NK-92 treated with Interleukin-12 subunit alpha and Interleukin-12 subunit beta, amount 100 ng/mL, for 24 hours (cell line): ENCODE data around the gene NUBPL.
"Not testable (repeated sequence)": the region's sequence is repeated elsewhere in the genome, so short reads cannot be mapped to it uniquely, and the experiment has no call there.

Source experiments
- DNase-seq: peaks from one replicate; lab custom pipeline; 2025; lab: John Stamatoyannopoulos, UW

The NUBPL gene

GRCh38 chr14:31746326-31746725 lies 185.1 kb downstream of the NUBPL start:
- no peak for DNase-seq

GRCh38 chr14:31749275-31749674 lies 188.1 kb downstream of the NUBPL start:
- no peak for DNase-seq

DNA sequence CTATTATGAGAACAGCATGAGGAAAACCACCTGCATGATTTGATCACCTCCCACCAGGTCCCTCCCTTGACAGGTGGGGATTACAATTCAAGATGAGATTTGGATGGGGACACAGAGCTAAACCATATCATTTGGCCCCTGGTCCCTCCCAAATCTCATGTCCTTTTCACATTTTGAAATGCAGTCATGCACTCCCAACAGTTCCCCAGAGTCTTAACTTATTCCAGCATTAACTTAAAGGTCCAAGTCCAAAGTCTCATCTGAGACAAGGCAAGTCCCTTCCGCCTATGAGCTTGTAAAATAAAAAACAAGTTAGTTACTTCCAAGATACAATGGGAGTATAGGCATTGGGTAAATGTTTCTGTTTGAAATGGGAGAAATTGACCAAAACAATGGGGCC lies 189.8 kb downstream of the NUBPL start:
- DNase-seq = not testable (repeated sequence)

DNA sequence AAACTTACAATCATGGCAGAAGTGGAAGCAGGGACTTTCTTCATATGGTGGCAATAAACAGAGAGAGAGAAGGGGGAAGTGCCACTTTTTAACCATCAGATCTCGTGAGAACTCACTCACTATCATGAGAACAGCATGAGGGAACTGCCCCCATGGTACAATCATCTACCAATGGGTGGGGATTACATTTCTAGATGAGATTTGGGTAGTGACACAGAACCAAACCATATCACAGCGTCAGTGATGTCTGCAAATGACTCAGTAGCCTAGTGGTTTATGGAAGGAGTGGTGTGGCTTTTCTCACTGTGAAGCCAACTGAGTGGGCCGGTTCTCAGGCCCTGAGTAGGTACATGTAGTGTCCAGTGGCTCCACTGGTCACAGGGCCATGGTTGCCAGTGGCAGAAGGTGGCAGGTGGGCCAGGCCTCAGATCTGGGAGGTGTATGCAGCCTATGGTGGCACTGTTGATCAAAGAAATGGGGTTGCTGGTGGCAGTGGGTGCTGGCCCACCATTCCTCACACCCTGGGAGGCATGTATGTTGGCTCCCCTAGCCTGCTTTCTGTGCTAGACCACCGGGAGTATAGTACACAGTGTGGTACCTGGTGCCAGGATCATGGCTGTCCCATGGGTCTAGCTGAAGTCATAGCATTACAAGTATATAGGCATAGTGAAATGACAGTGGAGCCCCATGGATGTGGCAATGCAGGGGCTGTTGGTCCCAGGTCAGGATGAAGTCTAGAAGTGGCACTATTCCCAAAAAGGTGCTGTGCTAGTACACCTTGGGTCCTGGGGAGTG lies 191.9 kb downstream of the NUBPL start:
- no peak for DNase-seq

DNA sequence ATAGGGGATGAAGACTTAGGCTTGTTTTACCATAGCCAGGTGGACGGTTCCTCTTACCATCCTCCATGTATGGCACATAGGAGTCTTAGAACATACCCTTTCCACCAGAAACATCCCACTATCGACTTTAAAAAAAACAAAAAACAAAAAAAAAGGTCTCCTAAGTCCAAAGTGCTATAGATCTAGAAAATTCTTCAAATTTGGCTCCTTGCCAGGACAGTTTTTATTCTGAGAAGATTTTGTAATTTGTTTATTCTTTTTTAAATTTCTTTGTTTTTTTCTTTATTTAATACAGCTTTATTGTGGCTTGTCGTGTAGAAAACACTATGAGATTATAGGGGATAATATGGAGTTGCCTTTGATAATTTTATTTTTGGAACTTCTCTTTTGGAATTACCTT lies 197.7 kb downstream of the NUBPL start:
- DNase-seq = no peak

DNA sequence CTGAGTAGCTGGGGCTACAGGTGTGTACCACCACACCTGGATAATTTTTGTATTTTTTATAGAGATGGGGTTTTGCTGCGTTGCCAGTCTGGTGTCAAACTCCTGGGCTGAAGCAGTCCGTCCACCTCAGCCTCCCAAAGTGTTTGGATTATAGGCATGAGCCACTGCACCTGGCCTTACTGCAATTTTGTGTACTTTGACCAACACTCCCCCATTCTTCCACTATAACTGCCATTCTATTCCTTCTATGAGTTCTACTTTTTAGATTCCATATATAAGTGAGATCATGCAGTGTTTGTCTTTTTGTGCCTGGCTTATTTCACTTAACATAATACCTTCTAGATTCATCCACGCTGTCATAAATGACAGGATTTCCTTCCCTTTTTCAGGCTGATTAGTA lies 199.1 kb downstream of the NUBPL start:
- no peak for DNase-seq

DNA sequence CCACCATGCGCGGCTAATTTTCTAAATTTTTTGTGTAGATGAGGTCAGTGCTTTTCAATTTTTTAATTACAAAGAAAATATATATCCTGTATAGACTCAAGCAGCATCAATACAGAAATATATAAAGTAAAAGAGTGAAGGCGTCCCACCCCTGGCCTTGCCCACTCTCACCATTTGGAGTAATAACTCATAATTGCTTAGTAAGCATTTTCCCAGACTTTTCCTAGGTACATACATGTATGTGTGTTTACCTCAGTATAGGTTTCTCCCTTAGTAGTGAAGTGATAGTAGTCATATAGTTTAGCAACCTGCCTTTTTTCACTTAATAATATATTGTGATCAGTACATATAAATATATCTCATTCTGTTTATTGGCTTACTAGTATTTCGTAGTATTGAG lies 200.1 kb downstream of the NUBPL start:
- no peak for DNase-seq

- DNase-seq = no peak
Measured at GRCh38 chr14:31763041-31763440, 201.8 kb downstream of the NUBPL start.

DNA sequence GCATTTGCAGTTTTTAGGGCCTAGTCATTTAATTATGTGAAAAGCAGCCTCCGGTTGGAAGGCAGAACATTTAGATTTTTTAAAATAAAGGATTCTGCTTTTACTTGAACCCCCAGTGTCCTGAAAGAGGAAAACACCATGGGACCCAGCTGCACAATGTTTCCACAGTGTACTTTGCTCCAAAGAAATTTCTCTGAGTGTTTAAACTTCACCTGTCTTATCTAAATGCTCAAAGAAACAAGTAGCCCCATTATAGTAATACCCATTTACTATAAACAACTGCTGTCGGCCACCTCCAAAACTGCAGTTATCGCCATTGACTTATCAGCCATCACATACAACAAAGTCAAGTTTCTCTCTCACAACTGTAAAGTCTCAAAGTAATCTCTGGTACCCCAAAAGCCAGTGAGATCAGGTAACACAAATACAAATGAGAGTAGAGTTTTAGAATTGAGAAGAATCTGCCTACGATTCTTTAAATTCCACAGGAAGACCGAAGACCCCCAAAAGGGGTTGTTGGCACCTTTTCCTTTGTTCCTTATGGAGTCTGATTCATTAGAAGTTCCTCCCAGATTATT lies 205.2 kb downstream of the NUBPL start:
- no peak for DNase-seq

- no peak for DNase-seq
Measured at GRCh38 chr14:31768355-31768754, 207.2 kb downstream of the NUBPL start.

- no peak for DNase-seq
Measured at GRCh38 chr14:31770271-31770670, 209.1 kb downstream of the NUBPL start.

GRCh38 chr14:31774567-31774966 lies 213.4 kb downstream of the NUBPL start:
- no peak for DNase-seq

GRCh38 chr14:31777312-31777711 lies 216.1 kb downstream of the NUBPL start:
- no peak for DNase-seq

DNA sequence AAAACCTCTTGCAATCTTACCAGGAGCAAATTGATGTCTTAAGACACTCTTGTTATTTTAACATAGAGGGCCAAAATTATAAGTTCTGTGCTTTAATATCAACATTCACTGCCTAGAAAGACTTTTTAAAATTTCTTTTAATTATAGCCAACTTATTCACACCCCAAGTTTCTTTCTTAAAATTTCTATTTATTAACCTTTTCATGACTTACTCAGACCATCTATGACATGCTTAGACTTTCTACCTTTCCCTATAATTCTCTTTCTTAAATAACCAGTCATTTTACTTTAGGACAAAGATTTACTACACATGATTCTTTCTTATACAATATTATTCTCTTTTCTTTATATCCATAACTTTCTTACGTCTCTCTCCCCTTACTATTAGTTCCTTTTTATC lies 220.4 kb downstream of the NUBPL start:
- no peak for DNase-seq

GRCh38 chr14:31785574-31785973 lies 224.4 kb downstream of the NUBPL start:
- DNase-seq = no peak

DNA sequence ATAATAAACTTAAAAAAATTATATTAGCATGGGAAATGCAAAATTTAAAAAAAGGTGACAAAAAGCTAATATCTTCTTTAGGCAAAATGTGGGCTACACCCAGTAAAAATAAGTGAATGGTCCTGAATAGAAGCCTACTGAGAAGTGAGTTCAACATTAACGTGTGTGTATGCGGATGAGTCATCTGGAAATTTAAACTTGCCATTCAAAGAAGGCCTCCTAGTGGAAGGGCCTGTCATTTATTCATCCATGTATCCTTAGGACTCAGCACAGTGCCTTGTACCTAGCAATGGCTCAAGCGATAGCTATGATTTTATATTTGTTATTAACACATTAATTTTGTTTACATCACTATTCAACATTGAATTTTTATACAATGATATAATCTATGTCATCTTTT lies 226.2 kb downstream of the NUBPL start:
- no peak for DNase-seq

DNA sequence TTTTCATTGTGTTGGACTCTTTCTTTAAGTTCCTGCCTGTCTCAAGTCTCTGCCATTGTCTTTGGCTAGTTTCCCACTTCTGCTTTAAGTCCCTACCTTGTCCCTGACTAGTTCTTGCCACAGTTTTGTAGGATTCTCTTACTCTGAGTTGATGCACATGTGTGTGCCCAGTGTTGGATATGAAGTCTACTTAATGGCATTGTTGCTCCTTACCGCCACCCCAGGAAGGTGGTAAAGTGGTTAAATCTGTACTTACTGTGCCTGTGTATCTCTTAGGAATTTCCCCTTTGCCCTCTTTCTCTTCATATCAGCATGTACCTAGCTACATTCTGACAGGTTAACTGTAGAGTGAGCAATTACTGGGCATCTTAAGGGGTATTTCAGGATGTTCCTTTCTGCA lies 227.1 kb downstream of the NUBPL start:
- DNase-seq = no peak

GRCh38 chr14:31792726-31793125 lies 231.5 kb downstream of the NUBPL start:
- no peak for DNase-seq

GRCh38 chr14:31797946-31798345 lies 236.7 kb downstream of the NUBPL start:
- DNase-seq = not testable (repeated sequence)

DNA sequence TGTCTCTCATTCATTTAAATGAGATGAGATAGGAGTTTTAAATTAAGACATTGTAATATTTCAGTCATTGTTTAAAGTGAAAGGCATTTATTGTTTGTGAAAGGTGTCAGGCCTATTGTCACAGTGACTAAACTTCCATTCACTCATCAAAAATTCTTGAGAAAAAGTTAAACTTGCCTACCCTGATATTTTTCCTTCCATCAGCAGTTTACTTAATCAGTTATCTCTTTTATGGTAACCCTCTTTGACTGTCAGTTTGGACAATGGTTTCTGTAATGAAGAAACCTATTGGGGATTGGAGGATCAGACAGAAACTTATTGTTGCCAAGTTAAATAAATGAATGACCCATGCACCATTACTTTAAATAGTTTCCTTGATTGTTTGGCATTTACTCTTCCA lies 241.6 kb downstream of the NUBPL start:
- DNase-seq = no peak

DNA sequence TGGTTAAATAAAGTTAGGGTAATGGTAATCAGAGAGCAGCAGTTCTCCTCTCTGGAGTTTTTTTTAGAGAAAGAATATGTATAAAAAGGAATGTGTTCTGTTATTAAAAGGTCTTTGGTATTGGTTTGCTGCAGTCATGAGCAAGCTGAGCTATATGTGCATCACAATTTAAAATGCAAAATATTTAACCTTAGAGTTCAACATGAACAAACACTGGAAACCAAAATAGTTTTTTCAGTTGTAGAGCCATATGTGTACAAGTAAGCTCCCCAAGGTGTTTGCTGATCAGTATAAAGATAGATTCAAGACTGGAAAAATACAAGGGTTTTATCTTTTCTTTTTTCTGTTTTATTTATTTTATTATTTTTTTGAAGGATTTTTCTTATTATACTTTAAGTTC lies 245.0 kb downstream of the NUBPL start:
- DNase-seq = no peak

DNA sequence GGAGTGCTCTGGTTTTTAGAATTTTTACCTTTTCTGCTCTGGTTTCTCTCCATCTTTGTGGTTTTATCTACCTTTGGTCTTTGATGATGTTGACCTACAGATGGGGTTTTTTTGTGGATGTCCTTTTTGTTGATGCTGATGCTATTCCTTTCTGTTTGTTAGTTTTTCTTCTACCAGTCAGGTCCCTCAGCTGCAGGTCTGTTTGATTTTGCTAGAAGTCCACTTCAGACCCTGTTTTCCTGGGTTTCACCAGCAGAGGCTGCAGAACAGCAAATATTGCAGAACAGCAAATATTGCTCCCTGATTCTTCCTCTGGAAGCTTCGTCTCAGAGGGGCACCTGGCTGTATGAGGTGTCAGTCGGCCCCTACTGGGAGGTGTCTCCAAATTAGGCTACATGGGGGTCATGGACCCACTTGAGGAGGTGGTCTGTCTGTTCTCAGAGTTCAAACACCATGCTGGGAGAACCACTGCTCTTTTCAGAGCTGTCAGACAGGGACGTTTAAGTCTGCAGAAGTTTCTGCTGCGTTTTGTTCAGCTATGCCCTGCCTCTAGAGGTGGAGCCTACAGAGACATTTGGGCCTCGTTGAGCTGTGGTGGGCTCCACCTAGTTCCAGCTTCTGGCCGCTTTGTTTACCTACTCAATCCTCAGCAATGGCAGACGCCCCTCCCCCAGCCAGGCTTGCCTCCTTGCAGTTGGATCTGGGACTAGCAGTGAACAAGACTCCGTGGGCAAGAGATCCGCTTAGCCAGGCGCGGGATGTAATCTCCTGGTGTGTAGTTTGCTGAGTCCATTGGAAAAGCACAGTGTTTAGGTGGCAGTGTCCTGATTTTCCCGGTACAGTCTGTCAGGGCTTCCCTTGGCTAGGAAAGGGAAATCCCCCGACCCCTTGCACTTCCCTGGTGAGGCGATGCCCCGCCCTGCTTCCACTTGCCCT lies 250.8 kb downstream of the NUBPL start:
- DNase-seq = not testable (repeated sequence)
